H1 (cell line): ENCODE measurements around the gene SLC25A34. TPM values are rescaled to one million over a fixed set of nuclear protein-coding genes. Genes with fewer than 3 reads are reported as not detected.

Source experiments
- ASH2L ChIP-seq: fragments of 200-600, 300-600 bp; sonication (generic); IDR thresholded peaks from one replicate; pipeline ENCODE4 v1.7.1; 2017; ENCODE audit warnings: low read length
- EZH2 ChIP-seq: fragments of 200-600 bp; sonication (generic); IDR thresholded peaks from 2 replicates; pipeline ENCODE4 v1.7.1; 2012; ENCODE audit warnings: low read depth, mild to moderate bottlenecking, moderate library complexity, low read length, inconsistent platforms; ENCODE audit not compliant: severe bottlenecking
- KDM4A ChIP-seq: IDR thresholded peaks from one replicate; pipeline ENCODE4 v1.7.1; 2012; ENCODE audit warnings: low read depth, mild to moderate bottlenecking, moderate library complexity, low read length, inconsistent platforms; ENCODE audit not compliant: severe bottlenecking
- SP1 ChIP-seq: IDR thresholded peaks from 2 replicates; pipeline ENCODE4 v1.6.1; 2011; ENCODE audit warnings: low read depth, low read length
- TAF1 ChIP-seq: IDR thresholded peaks from 2 replicates; pipeline ENCODE4 v1.6.1; 2011; ENCODE audit warnings: mild to moderate bottlenecking, low read depth, low read length
- polyA plus RNA-seq, 7 experiments: library from polyadenylated mRNA; depleted of rRNA in 3 of 7; stranded (reverse) in 5 of 7; unstranded in 2 of 7; fragments of >200 nt in 5 of 7; fragments of 200-250 nt in 2 of 7; gene quantifications; 1 replicate in 5 of 7; 2 replicates in 1 of 7; 4 replicates in 1 of 7; pipeline versions ENCODE4 v1.2.1 to v1.2.3, GENCODE V29; 2011 to 2013; ENCODE audit warnings: missing spikeins in 2 of 7, mixed read lengths in 2 of 7
- total RNA-seq: library from RNA; stranded (reverse); fragmentation: NEBNext Ultra II Directional; extraction: Animal tissue kit (Norgen Biotek cat#: 25700); gene quantifications from 2 replicates; pipeline ENCODE4 v1.2.1, GENCODE V29; 2021

SLC25A34 gene
- total and polyA plus RNA-seq, 2 of the 8 experiments (the other 6 are each of a cell fraction or from before 2014, with no cell fraction given): 0.48 to 0.62 TPM

GRCh38 chr1:15764269-15764764, 28.3 kb downstream of the SLC25A34 start (continued):
- TF ChIP-seq KDM4A (no peak), ASH2L (no peak), EZH2 (no peak), SP1 (no peak), TAF1 (no peak)
